Heart left ventricle (tissue), 16 donors: ENCODE results near the gene DUSP1. TPM values are rescaled to one million over a fixed set of nuclear protein-coding genes. Genes with fewer than 3 reads are reported as not detected.

Source experiments
- ATAC-seq, 4 donors: fragments of 200-7000 bp; cut with Tn5 transposase; one replicate each; pipeline ENCODE4 v1.9.1; 2020 to 2022; ENCODE audit warnings: moderate library complexity in 4 of 4, mild to moderate bottlenecking in 3 of 4, moderate number of reproducible peaks in 1 of 4
- DNase-seq, 5 donors: peaks; one replicate each; pipeline ENCODE4 v3.0.0-alpha.2; 2020
- H3K27ac ChIP-seq, 12 donors: fragments of 200-600 bp; sonication (generic) in 4 of 12; one replicate each; pipeline versions ENCODE4 v1.5.0 to v1.8.0; 2016 to 2022; ENCODE audit warnings: mild to moderate bottlenecking in 2 of 12
- H3K27me3 ChIP-seq, 9 donors: fragments of 200-600 bp; sonication (generic) in 2 of 9; one replicate each; pipeline versions ENCODE4 v1.5.1 to v1.8.0; 2016 to 2022; ENCODE audit warnings: mild to moderate bottlenecking in 3 of 9
- H3K36me3 ChIP-seq, 9 donors: fragments of 200-600 bp; sonication (generic) in 2 of 9; one replicate each; pipeline versions ENCODE4 v1.5.0 to v1.8.0; 2018 to 2022; ENCODE audit warnings: mild to moderate bottlenecking in 2 of 9
- H3K4me1 ChIP-seq, 12 donors: fragments of 200-600 bp; sonication (generic) in 4 of 12; one replicate each; pipeline versions ENCODE4 v1.5.0 to v1.8.0; 2016 to 2022; ENCODE audit warnings: mild to moderate bottlenecking in 3 of 12
- H3K4me3 ChIP-seq, 12 donors: fragments of 200-600 bp; sonication (generic) in 4 of 12; one replicate each; pipeline versions ENCODE4 v1.5.0 to v1.8.0; 2017 to 2022; ENCODE audit warnings: mild to moderate bottlenecking in 9 of 12, moderate library complexity in 4 of 12
- H3K9me3 ChIP-seq, 12 donors: fragments of 200-600 bp; sonication (generic) in 4 of 12; one replicate each; pipeline versions ENCODE4 v1.5.0 to v1.8.0; 2016 to 2022; ENCODE audit warnings: mild to moderate bottlenecking in 1 of 12
- CTCF ChIP-seq, 12 donors: fragments of 200-600 bp; sonication (generic) in 4 of 12; IDR thresholded peaks; one replicate each; pipeline versions ENCODE4 v1.5.0 to v1.8.0; 2018 to 2022; ENCODE audit warnings: antibody characterized with exemption in 12 of 12, mild to moderate bottlenecking in 5 of 12
- POLR2A ChIP-seq, 2 donors: fragments of 450-650 bp; IDR thresholded peaks; one replicate each; pipeline ENCODE4 v1.6.1; 2017; ENCODE audit warnings: antibody characterized with exemption in 2 of 2, mild to moderate bottlenecking in 2 of 2, moderate library complexity in 2 of 2
- WGBS, 4 donors: extraction: QIAGEN DNeasy Blood & Tissue Kit in 2 of 4; methylation state at CpG; one replicate each; pipeline versions ENCODE4 v1.1.5 to v1.1.7; 2013 to 2018; 5-methylcytosine and 5-hydroxymethylcytosine counted together
- intact Hi-C, 10 donors: fragments of 100-400 bp; cut with DNase I; formaldehyde crosslinking; loops; one replicate each; pipeline versions ENCODE4 v1.11.1 to v1.14.2; 2022
- polyA plus RNA-seq, 2 donors: library from polyadenylated mRNA; stranded (reverse); fragments of 200-250 nt; gene quantifications; one replicate each; pipeline ENCODE4 v1.2.3, GENCODE V29; 2013
- total RNA-seq, 9 donors: library from RNA; depleted of rRNA in 2 of 9; stranded (reverse); fragments of >200 nt in 2 of 9; fragmentation: NEBNext Ultra II Directional in 3 of 9; extraction: Animal tissue kit (Norgen Biotek cat#: 25700) in 3 of 9; gene quantifications; one replicate each; pipeline versions ENCODE4 v1.1.0 to v1.2.4, GENCODE V29; 2016 to 2023
- donor health status: ischemic (EF 13 %, LVEDD 7.1; RV severe dilation, severe dysfunction).
- donor health status: healthy with polysubstance abuse.
- donor health status: DM: no; HTN: yes; CAD: no.
- donor health status: DM: no; HTN: no; CAD: no.
- donor health status: ischemic (EF 25% LVEDD 6.9; RV normal size, moderate dysfunction).
- donor health status: ischemic (EF 25% LVEDD 5.7; RV mildly dilated, moderate dysfunction).
- donor health status: healthy.
- donor health status: DM: yes; HTN: yes; CAD: no.
- donor health status: ischemic (EF 35%, LVEDD 5.7; RV mildly dilated, moderate dysfunction).
- donor health status: nonischemic (EF 11% LVEDD 7.7; RV severe dilation, severe dysfunction).
- donor health status: DM: yes; HTN: yes; CAD: no.
- donor health status: PGD.
- donor health status: ischemic (EF 29% LVEDD 5.4; RV normal size, mild dysfunction).
- donor health status: nonischemic (EF 23%, LVEDD 6.1; RV moderate dilation, normal function).

The DUSP1 gene
- total and polyA plus RNA-seq, 11 donors: 24.3 to 335 (median 78.2) TPM

- peak in 2 of 5 donors; percentile 14 to 22 for DNase-seq
Measured at GRCh38 chr5:172729588-172729987, 41.4 kb downstream of the DUSP1 start.

GRCh38 chr5:172728481-172729241 is 42.3 kb downstream of the DUSP1 start:
- Histone ChIP-seq H3K36me3 (no peaks in the 10 kb centered on the region), H3K4me1 (peaks cover 6 to 18% (median 14%) of the 10 kb centered on the region in 12 donors), H3K4me3 (no peak overlapping the region), H3K27ac (no peak overlapping the region), H3K27me3 (no peaks in the 10 kb centered on the region), H3K9me3 (no peaks in the 10 kb centered on the region)
- 86 to 89% (median 89%) methylated on average over 10 of the region's 10 CpGs for WGBS, 4 donors
- TF ChIP-seq CTCF (IDR thresholded peaks at IDR 0.05) (no peak), POLR2A (IDR thresholded peaks at IDR 0.05) (no peak)
- intact Hi-C loops: no loop called here
- peak in 1 of 5 donors; percentile 21 for DNase-seq
- no peak for ATAC-seq

More at GRCh38 chr5:172729588-172729987, 41.4 kb downstream of the DUSP1 start:
- ATAC-seq: no peak
- Histone ChIP-seq H3K4me1 (peaks cover 6 to 26% (median 23%) of the 10 kb centered on the region in 12 donors), H3K36me3 (no peaks in the 10 kb centered on the region), H3K9me3 (no peaks in the 10 kb centered on the region), H3K27me3 (no peaks in the 10 kb centered on the region), H3K27ac (no peak overlapping the region), H3K4me3 (no peak overlapping the region)
- TF ChIP-seq POLR2A (IDR thresholded peaks at IDR 0.05): no peak
- no peak for TF ChIP-seq CTCF (IDR thresholded peaks at IDR 0.05)
- intact Hi-C loops: no loop called here
- WGBS, 4 donors: 92 to 97% (median 96%) methylated on average over 13 of the region's 13 CpGs

- DNase-seq (peak in 1 of 5 donors; percentile 40), ATAC-seq (no peak)
- Histone ChIP-seq H3K27ac (no peak overlapping the region), H3K4me1 (peaks cover 0 to 10% (median 6%) of the 10 kb centered on the region in 12 donors), H3K4me3 (no peak overlapping the region), H3K9me3 (no peaks in the 10 kb centered on the region), H3K27me3 (no peaks in the 10 kb centered on the region), H3K36me3 (no peaks in the 10 kb centered on the region)
- TF ChIP-seq CTCF (IDR thresholded peaks at IDR 0.05) (no peak), POLR2A (IDR thresholded peaks at IDR 0.05) (no peak)
- WGBS, 4 donors: 87 to 93% (median 90%) methylated on average over 7 of the region's 7 CpGs
- intact Hi-C loops: no loop called here
Measured at GRCh38 chr5:172727551-172727950, 43.4 kb downstream of the DUSP1 start.

- H3K27me3 ChIP-seq: no peaks in the 10 kb centered on the region
- H3K4me3 ChIP-seq: no peak overlapping the region
- H3K36me3 ChIP-seq: no peaks in the 10 kb centered on the region
- TF ChIP-seq POLR2A (IDR thresholded peaks at IDR 0.05) (no peak), CTCF (IDR thresholded peaks at IDR 0.05) (no peak)
- H3K27ac ChIP-seq: no peak overlapping the region
- H3K4me1 ChIP-seq: peaks cover 0 to 12% (median 6%) of the 10 kb centered on the region in 12 donors
- WGBS, 4 donors: 94 to 99% (median 96%) methylated on average over 11 of the region's 11 CpGs
- intact Hi-C loops: no loop called here
- H3K9me3 ChIP-seq: no peaks in the 10 kb centered on the region
- ATAC-seq (no peak), DNase-seq (peak in 1 of 5 donors; percentile 45)
Measured at GRCh38 chr5:172726966-172727365, 44.0 kb downstream of the DUSP1 start.
